H7 (cell line): ENCODE measurements around the gene SORCS2. TPM values are rescaled to one million over a fixed set of nuclear protein-coding genes. Genes with fewer than 3 reads are reported as not detected.

Experiments
- DNase-seq: peaks from one replicate; pipeline ENCODE4 v3.0.0; 2012
- H3K27me3 ChIP-seq: 2 replicates; pipeline ENCODE4 v1.6.0; 2011; ENCODE audit warnings: mild to moderate bottlenecking, low read length; ENCODE audit not compliant: control insufficient read depth, insufficient read depth
- H3K36me3 ChIP-seq: replicated peaks from 2 replicates; pipeline ENCODE4 v1.5.1; 2011; ENCODE audit warnings: low read length; ENCODE audit not compliant: control insufficient read depth, insufficient read depth
- H3K4me3 ChIP-seq: 2 replicates; pipeline ENCODE4 v1.5.1; 2011; ENCODE audit warnings: low read depth, mild to moderate bottlenecking, control low read depth, low read length, moderate library complexity; ENCODE audit not compliant: insufficient read depth
- total RNA-seq: library from RNA; depleted of rRNA; stranded (reverse); fragments of >200 nt; shearing (Covaris generic); gene quantifications from 2 replicates; pipeline ENCODE4 v1.2.3, GENCODE V29; 2014

SORCS2 gene
- total RNA-seq, 1 experiment from 2014 or later = 2.0 TPM

DNA sequence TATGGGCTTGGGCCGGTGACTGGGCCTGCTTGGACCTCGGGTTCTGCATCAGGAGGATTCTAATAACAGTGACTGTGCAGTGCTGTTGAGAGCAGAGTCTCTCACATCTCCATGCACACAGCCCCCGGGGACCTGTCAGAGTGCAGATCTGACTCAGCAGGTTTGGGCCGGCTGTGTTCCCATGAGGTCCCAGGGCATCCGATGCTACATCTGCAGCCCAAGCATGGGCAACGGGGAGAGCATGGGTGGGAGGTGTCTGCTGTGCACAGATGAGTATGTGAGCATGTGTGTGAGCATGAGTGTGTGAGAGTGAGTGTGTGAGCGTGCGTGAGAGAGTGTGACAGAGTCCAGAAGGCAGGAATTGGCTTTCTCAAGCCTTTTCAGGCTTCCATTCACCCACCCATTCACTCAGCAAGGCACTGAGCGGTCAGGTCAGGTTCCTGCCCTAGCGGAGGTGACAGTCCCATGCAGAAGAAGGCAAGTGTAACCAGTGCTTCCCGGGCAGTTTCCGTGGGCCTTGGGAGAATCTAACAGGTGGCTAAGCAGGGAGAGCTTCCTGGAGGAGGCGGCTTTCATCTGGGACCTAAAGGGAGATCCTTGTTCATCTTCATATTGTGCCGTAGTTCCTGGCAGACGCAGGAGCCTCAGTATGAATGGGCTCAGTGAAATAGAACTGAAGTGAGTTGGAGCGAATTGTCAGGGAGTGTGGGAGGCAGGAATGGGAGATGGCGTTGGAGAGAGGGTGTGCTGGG lies 62.6 kb downstream of the SORCS2 start:
- H3K36me3 ChIP-seq = no peaks in the 10 kb centered on the region
- no peaks in the 10 kb centered on the region for H3K27me3 ChIP-seq
- no peak for DNase-seq
- no peak overlapping the region for H3K4me3 ChIP-seq

DNA sequence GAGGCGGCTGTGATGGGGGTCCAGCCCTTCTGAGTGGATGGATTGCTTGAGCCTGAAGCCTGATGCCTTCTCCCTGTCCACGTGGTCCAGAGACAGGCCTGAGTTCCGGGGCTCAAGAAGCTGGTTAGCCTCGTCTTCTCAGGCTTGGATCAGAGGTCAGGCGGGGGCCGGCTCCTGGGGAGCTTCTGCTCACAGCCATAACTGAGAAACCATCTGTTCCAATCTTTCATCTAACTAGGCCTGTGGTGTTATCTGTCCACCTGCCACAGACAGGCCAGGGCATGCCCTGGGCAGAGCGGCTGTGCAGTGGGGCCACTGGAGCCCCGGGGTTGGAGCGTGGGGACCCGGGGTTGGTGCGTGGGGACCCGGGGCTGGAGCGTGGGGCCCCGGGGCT lies 63.1 kb downstream of the SORCS2 start:
- Histone ChIP-seq H3K36me3 (no peaks in the 10 kb centered on the region), H3K27me3 (no peaks in the 10 kb centered on the region), H3K4me3 (no peak overlapping the region)
- no peak for DNase-seq

DNA sequence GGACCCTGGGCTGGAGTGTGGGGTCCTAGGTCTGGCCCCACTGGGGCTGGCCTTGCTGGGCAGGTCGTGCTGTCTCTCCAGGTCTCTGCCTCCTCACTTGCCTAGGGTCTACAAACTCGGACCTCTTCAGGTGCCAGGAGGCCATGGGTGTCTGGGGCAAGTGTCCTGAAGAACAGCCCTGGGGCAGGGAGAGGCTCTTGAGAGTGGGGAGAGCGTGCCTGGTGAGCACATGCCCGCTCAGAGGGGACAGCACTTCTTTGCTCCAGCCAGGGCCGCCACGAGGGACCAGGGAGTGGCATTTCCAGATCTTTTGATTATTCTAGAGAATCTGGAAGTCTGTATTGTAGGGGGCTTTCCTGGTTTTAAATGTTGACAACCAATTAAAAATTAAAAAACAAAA lies 63.7 kb downstream of the SORCS2 start:
- no peak overlapping the region for H3K4me3 ChIP-seq
- H3K36me3 ChIP-seq = no peaks in the 10 kb centered on the region
- H3K27me3 ChIP-seq = no peaks in the 10 kb centered on the region
- no peak for DNase-seq

- no peaks in the 10 kb centered on the region for H3K27me3 ChIP-seq
- H3K4me3 ChIP-seq = no peak overlapping the region
- DNase-seq = no peak
- H3K36me3 ChIP-seq = no peaks in the 10 kb centered on the region
These were observed 64.9 kb downstream of the SORCS2 start for GRCh38 chr4:7256984-7257810.

- no peak overlapping the region for H3K4me3 ChIP-seq
- DNase-seq = no peak
- H3K36me3 ChIP-seq = no peaks in the 10 kb centered on the region
- H3K27me3 ChIP-seq = no peaks in the 10 kb centered on the region
These were observed 66.7 kb downstream of the SORCS2 start for GRCh38 chr4:7259039-7259438.

DNA sequence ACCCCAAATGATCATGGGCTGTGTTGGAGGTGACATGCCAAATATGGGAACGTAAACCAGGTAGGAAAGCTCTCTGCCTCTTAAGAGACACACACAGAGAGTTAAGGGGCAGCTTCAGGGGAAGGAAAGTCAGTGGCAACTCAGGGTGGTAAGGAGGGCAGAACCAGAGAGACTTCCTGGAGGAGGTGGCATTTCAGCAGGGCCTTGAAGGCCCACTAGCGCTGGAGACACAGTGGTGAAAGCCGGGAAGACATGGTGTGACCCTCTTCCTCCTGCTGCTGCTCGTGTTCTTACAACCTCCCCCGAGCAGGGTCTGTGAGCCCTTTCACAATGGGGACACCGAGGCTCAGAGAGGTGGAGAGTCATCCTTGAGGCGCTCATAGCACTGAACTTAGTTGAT lies 68.2 kb downstream of the SORCS2 start:
- Histone ChIP-seq H3K27me3 (no peaks in the 10 kb centered on the region), H3K4me3 (no peak overlapping the region), H3K36me3 (no peaks in the 10 kb centered on the region)
- DNase-seq = no peak

DNA sequence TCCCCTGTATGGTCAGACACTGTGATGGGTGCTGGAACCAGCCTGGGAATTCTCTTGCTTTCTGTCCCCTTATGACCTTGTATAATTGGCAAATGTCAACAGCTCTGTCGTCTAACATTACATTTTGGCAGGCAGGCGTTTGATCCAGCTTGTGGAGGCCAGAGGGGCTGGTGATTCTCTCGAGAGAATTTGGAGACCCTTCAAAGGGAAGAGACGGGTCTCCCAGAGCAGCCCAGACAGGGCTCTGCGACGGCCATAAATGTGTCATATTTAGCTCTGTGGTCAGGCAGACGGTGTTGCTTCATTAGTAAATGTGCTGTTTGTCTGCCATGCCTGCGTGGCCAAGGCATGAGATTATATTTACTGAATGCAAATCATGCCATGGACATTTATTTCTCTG lies 68.7 kb downstream of the SORCS2 start:
- Histone ChIP-seq H3K36me3 (no peaks in the 10 kb centered on the region), H3K4me3 (no peak overlapping the region), H3K27me3 (no peaks in the 10 kb centered on the region)
- no peak for DNase-seq

DNA sequence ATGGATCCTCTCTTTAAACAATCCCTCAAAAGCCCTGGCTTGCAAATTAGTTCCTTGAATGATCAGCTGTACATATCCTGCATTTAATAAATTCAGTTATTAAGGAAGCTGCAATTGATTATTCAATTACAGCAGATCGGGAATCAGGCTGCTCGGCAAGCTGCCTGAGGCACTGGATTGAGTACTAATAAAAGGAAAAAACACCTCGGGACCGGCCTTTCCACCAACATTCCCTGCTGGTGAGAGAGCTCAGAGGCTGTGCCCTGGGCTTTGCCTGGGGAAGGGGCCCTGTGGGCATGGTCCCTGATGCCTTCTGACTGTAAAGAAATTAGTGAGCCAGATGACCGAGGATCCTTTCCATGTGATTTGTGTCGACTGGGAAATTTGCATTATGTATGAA lies 69.2 kb downstream of the SORCS2 start:
- H3K27me3 ChIP-seq = no peaks in the 10 kb centered on the region
- no peaks in the 10 kb centered on the region for H3K36me3 ChIP-seq
- no peak overlapping the region for H3K4me3 ChIP-seq
- DNase-seq = no peak

DNA sequence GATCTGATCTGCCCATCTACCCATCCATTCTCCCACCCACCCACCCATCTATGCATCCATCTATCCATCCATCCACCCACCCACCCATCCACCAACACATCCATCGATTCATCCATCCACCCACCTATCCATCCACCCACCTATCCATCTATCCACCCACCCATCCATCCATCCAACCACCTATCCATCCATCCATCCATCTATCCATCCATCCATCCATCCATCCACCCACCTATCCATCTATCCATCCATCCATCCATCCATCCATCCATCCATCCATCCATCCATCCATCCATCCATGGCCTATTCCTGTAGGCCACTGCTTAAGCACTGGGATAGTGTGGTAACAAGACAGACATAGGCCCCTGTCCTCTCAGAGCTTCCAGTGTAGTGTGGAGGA lies 69.8 kb downstream of the SORCS2 start:
- no peak for DNase-seq
- Histone ChIP-seq H3K27me3 (no peaks in the 10 kb centered on the region), H3K36me3 (no peaks in the 10 kb centered on the region), H3K4me3 (no peak overlapping the region)

- no peak for DNase-seq
- Histone ChIP-seq H3K4me3 (no peak overlapping the region), H3K36me3 (no peaks in the 10 kb centered on the region), H3K27me3 (no peaks in the 10 kb centered on the region)
These were observed 70.8 kb downstream of the SORCS2 start for GRCh38 chr4:7263166-7263565.

DNA sequence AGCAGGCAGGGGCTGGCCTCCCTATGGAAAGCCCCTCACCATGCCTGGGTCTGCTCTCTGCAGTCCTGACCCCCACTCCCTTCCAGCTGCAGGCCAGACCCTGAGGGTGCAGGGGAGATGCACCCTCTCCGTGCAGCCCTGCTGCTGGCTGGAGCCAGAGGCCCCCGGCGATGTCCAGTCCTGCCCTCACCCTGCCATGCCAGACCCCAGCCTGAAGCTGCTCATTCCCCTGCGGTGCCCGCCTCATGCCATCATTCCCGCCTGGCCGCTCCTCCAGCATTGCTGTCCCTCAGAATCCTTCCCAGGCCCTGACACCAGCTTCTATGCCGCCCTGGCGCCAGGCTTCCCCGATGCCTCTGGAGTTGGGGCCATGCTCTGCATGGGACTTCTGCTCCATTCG lies 72.4 kb downstream of the SORCS2 start:
- no peak for DNase-seq
- H3K27me3 ChIP-seq = no peaks in the 10 kb centered on the region
- H3K4me3 ChIP-seq = no peak overlapping the region
- H3K36me3 ChIP-seq = no peaks in the 10 kb centered on the region

GRCh38 chr4:7266525-7267292 lies 74.4 kb downstream of the SORCS2 start:
- Histone ChIP-seq H3K27me3 (no peaks in the 10 kb centered on the region), H3K4me3 (no peak overlapping the region), H3K36me3 (no peaks in the 10 kb centered on the region)
- DNase-seq = peak; percentile 91

DNA sequence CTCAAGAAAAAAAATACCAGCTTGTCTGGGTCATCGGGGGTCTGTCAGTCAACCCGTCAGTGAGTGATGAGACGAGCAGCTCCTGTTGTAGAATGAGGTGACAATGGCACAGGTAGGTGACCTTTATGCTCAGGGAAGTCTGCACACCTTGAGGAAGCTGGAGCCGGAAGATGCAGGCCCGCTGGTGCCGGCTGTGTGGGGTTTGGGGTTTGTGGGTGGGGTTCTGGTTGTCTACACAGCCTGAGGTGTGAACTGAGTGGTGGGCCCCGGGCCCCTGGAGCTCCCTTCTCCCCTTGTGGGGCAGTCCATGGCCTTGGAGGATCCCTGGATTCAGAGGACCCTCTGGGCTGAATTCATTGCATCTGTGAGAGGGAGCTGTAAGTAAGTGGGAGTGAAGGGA lies 75.5 kb downstream of the SORCS2 start:
- no peak for DNase-seq
- H3K27me3 ChIP-seq = no peaks in the 10 kb centered on the region
- no peaks in the 10 kb centered on the region for H3K36me3 ChIP-seq
- no peak overlapping the region for H3K4me3 ChIP-seq

DNA sequence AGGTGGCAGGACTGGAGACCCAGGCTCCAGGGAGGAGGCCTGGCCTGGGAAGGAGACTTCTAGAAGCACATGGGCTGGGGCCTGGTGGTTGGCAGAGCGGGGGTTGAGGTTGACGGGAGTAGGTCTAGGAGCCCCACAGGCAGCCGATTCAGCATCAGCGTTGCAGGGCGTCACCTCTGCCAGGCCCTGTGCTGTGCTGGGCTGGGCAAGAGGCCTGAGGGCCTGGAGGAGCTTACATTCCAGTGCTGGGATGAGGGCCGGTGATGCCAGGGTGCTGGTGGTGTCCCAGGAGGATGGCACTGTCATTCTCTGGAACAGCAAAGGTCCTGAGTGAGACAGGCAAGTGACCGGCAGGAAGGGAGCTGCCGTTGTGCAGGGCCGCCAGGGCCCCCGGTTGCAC lies 76.6 kb downstream of the SORCS2 start:
- no peak for DNase-seq
- no peaks in the 10 kb centered on the region for H3K27me3 ChIP-seq
- no peaks in the 10 kb centered on the region for H3K36me3 ChIP-seq
- no peak overlapping the region for H3K4me3 ChIP-seq

GRCh38 chr4:7270121-7270520 lies 77.8 kb downstream of the SORCS2 start:
- Histone ChIP-seq H3K36me3 (no peaks in the 10 kb centered on the region), H3K27me3 (no peaks in the 10 kb centered on the region), H3K4me3 (no peak overlapping the region)
- DNase-seq = no peak
